Activated CD4-positive, alpha-beta memory T cell treated with anti-CD3 and anti-CD28 coated beads for 36 hours (primary cell): ENCODE results near the gene KCNT1. TPM values are rescaled to one million over a fixed set of nuclear protein-coding genes. Genes with fewer than 3 reads are reported as not detected.

Experiments
- CTCF ChIA-PET: fragments of 350-600 bp; sonication (Branson Sonifier 250); formaldehyde crosslinking; loops from one replicate; lab custom pipeline; 2021; ENCODE audit warnings: antibody characterized with exemption, inconsistent platforms; lab: Charles Lee
- POLR2A ChIA-PET: fragments of 350-600 bp; sonication (Branson Sonifier 250); formaldehyde crosslinking; loops from one replicate; lab custom pipeline; 2021; ENCODE audit warnings: antibody characterized with exemption; lab: Charles Lee
- DNase-seq: peaks from one replicate; pipeline ENCODE4 v3.0.0-alpha.2; 2020
- H3K27ac Mint-ChIP-seq: one replicate; pipeline ENCODE4 v1.8.0; 2021; ENCODE audit warnings: mixed read lengths
- H3K27me3 Mint-ChIP-seq: one replicate; pipeline ENCODE4 v1.8.0; 2021; ENCODE audit warnings: mixed read lengths
- H3K36me3 Mint-ChIP-seq: one replicate; pipeline ENCODE4 v1.8.0; 2021; ENCODE audit warnings: mixed read lengths
- H3K4me1 Mint-ChIP-seq: one replicate; pipeline ENCODE4 v1.8.0; 2021; ENCODE audit warnings: low read depth, mixed read lengths
- H3K4me3 Mint-ChIP-seq: one replicate; pipeline ENCODE4 v1.8.0; 2021; ENCODE audit warnings: mild to moderate bottlenecking, mixed read lengths
- H3K9me3 Mint-ChIP-seq: one replicate; pipeline ENCODE4 v1.8.0; 2021; ENCODE audit warnings: mixed read lengths
- intact Hi-C: fragments of 100-400 bp; cut with micrococcal nuclease; formaldehyde crosslinking; loops from one replicate; pipeline ENCODE4 v1.15.1; 2023
- total RNA-seq, 2 experiments: library from RNA; stranded (reverse); gene quantifications; one replicate each; pipeline ENCODE4 v1.2.3, GENCODE V29; 2021

The KCNT1 gene
- total RNA-seq, 2 experiments from 2014 or later, result not detected

DNA sequence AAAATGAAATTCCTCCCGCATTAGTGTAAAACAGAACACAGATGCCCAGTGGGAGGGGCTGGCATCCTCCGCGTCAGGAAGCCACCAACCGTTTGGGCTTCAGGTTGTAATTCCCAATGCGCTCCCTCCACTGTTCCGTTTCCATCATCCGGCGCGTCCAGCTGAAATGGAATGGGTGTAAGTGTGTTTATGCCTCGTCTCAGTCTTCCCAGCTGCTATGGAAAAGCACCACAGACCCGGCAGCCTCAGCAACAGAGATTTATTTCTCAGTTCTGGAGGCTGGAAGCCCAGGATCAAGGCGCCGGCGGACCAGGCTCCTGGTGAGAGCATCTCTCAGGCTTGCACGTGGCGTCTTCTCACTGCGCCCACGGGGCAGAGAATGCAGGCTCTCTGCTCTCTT lies 20.4 kb downstream of the KCNT1 start:
- ChIA-PET POLR2A (no interaction called here), CTCF (no interaction called here)
- no peak for DNase-seq
- H3K9me3 Mint-ChIP-seq, result no peaks in the 10 kb centered on the region
- H3K4me3 Mint-ChIP-seq, result no peak overlapping the region
- H3K36me3 Mint-ChIP-seq, result no peaks in the 10 kb centered on the region
- H3K27ac Mint-ChIP-seq, result no peak overlapping the region
- intact Hi-C loops, result no loop called here
- H3K27me3 Mint-ChIP-seq, result peaks cover 5% of the 10 kb centered on the region
- no peaks in the 10 kb centered on the region for H3K4me1 Mint-ChIP-seq

DNA sequence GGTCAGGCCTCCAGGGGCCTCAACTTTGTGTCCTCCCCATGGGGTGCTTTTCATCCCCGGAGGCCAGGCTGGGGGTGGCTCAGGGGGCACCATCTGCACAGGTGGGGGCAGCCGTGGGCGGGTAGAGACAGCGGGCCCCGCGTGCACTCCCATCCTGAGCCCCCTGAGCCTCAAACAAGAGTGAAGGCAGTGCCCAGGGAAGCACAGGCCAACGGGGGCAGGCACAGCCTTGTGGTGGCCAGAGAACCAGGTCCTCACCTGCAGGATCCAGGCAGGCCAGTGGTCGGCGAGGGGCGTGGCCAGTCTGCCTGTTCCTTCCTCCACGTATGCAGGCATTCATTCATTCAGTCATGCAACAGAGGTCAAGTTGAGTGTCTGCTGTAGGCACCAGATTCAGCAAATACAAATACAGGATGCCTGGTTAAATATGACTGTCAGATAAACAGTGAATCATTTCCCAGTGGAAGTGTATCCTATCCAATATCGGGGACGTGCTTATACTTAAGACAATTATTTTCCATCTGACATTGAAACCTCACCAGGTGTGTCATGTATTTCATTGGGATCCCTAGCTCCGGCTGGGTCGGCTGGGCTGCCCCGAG lies 22.3 kb downstream of the KCNT1 start:
- Mint-ChIP-seq H3K27me3 (peaks cover 4% of the 10 kb centered on the region), H3K4me3 (no peak overlapping the region), H3K4me1 (no peaks in the 10 kb centered on the region), H3K27ac (no peak overlapping the region), H3K9me3 (no peaks in the 10 kb centered on the region), H3K36me3 (no peaks in the 10 kb centered on the region)
- ChIA-PET POLR2A (no interaction called here), CTCF (no interaction called here)
- DNase-seq, result no peak
- intact Hi-C loops, result no loop called here

- no peaks in the 10 kb centered on the region for H3K4me1 Mint-ChIP-seq
- H3K27me3 Mint-ChIP-seq, result peaks cover 4% of the 10 kb centered on the region
- intact Hi-C loops, result no loop called here
- peaks cover 4% of the 10 kb centered on the region for H3K9me3 Mint-ChIP-seq
- H3K4me3 Mint-ChIP-seq, result no peak overlapping the region
- no peak for DNase-seq
- no peaks in the 10 kb centered on the region for H3K36me3 Mint-ChIP-seq
- no peak overlapping the region for H3K27ac Mint-ChIP-seq
- ChIA-PET CTCF (no interaction called here), POLR2A (no interaction called here)
Observed at GRCh38 chr9:135726138-135726853, 24.3 kb downstream of the KCNT1 start.

DNA sequence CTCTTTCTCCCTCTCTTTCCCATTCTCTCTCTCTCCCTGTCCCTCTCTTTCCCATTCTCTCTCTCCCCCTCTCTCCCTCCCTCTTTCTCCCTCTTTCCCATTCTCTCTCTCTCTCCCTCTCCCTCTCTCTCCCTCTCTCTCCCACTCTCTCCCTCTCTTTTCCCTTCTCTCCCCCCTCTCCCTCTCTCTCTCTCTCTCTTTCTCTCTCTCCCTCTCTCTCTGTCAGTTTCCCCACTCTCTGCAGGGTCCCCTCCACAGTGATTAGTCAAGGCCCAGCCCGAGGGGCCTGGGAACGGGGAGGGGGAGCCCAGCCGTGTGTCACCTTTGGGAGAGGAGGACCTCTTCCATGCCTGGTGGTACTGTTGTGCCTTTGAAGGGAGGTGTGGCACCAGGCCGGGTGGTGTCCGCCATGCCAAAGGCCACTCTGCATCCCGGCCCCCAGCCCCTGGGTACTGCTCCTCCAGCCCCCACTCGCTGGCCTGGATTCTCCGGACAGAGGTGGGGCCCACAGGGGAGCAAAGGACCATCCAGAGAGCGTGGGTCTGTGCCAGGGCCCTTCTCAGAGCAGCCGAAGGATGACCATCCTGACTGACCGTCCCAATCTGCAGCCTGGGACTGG lies 25.4 kb downstream of the KCNT1 start:
- Mint-ChIP-seq H3K4me3 (no peak overlapping the region), H3K36me3 (no peaks in the 10 kb centered on the region), H3K27ac (no peak overlapping the region), H3K4me1 (no peaks in the 10 kb centered on the region), H3K9me3 (peaks cover 11% of the 10 kb centered on the region), H3K27me3 (peaks cover 4% of the 10 kb centered on the region)
- CTCF ChIA-PET, result no interaction called here
- POLR2A ChIA-PET, result no interaction called here
- intact Hi-C loops, result no loop called here
- DNase-seq, result no peak

DNA sequence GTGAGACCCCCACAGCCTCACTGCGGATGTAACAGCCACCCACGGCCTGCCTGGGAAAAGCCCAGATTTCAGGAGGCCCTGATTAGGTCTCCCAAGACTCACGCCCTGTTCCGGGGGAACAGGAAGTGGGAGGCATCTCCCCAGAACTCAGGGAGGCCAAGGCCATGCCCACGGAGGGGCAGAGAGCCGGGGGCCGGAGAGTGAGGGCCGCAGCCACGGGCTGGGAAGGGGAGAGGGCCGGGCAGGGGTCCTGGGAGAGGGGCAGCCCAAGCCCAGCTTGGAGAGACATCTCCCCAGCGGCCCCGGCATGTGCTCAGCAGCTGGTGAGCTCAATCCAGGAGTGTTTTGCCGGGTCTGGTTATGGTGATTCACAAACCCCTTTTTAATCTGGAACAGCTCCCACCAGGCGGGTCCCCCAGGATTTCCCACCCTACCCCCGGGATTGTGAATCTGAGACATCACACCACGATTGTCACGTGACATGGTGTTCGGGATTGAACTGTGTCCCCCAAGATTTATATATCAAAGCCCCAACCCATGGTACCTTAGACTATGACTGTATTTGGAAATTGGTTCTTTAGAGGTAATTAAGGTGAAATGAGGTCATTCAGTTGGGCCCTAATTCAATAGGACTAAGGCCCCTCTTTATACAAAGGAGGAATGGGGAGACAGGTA lies 26.6 kb downstream of the KCNT1 start:
- Mint-ChIP-seq H3K4me3 (no peak overlapping the region), H3K27ac (no peak overlapping the region), H3K9me3 (peaks cover 14% of the 10 kb centered on the region), H3K27me3 (peaks cover 4% of the 10 kb centered on the region), H3K36me3 (no peaks in the 10 kb centered on the region), H3K4me1 (no peaks in the 10 kb centered on the region)
- intact Hi-C loops, result no loop called here
- POLR2A ChIA-PET, result no interaction called here
- DNase-seq, result no peak
- CTCF ChIA-PET, result no interaction called here

DNA sequence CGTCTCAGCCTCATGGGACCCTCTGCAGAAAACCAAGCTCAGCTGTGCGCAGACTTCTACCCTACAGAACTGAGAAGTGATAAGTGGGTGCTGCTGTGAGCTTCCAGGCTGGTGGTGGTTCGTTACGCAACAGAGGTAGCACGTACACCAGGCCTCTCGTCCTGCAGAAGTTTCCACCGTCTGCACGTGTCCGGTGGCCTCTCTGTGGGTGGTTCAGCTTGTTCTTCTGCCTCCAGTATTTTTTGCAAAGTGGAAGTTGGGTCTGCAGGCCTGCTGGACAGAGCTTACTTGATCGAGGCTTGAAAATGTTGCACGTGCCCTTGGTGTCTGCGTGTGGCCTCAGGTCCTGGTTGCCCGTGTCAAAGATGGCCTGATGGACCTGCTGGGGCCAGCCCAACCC lies 27.5 kb downstream of the KCNT1 start:
- Mint-ChIP-seq H3K27me3 (peaks cover 7% of the 10 kb centered on the region), H3K4me1 (no peaks in the 10 kb centered on the region), H3K36me3 (no peaks in the 10 kb centered on the region), H3K4me3 (no peak overlapping the region), H3K9me3 (peaks cover 14% of the 10 kb centered on the region), H3K27ac (no peak overlapping the region)
- POLR2A ChIA-PET, result no interaction called here
- CTCF ChIA-PET, result no interaction called here
- DNase-seq, result no peak
- intact Hi-C loops, result no loop called here

- ChIA-PET CTCF (no interaction called here), POLR2A (no interaction called here)
- Mint-ChIP-seq H3K4me1 (no peaks in the 10 kb centered on the region), H3K4me3 (no peak overlapping the region), H3K9me3 (peaks cover 14% of the 10 kb centered on the region), H3K27me3 (peaks cover 4% of the 10 kb centered on the region), H3K36me3 (no peaks in the 10 kb centered on the region), H3K27ac (no peak overlapping the region)
- DNase-seq, result no peak
- intact Hi-C loops, result no loop called here
Observed at GRCh38 chr9:135731454-135731853, 29.5 kb downstream of the KCNT1 start.

- Mint-ChIP-seq H3K9me3 (peaks cover 14% of the 10 kb centered on the region), H3K4me3 (no peak overlapping the region), H3K27me3 (peaks cover 9% of the 10 kb centered on the region), H3K36me3 (no peaks in the 10 kb centered on the region), H3K4me1 (no peaks in the 10 kb centered on the region), H3K27ac (no peak overlapping the region)
- DNase-seq, result no peak
- ChIA-PET POLR2A (no interaction called here), CTCF (no interaction called here)
- intact Hi-C loops, result no loop called here
Observed at GRCh38 chr9:135732569-135733257, 30.7 kb downstream of the KCNT1 start.

DNA sequence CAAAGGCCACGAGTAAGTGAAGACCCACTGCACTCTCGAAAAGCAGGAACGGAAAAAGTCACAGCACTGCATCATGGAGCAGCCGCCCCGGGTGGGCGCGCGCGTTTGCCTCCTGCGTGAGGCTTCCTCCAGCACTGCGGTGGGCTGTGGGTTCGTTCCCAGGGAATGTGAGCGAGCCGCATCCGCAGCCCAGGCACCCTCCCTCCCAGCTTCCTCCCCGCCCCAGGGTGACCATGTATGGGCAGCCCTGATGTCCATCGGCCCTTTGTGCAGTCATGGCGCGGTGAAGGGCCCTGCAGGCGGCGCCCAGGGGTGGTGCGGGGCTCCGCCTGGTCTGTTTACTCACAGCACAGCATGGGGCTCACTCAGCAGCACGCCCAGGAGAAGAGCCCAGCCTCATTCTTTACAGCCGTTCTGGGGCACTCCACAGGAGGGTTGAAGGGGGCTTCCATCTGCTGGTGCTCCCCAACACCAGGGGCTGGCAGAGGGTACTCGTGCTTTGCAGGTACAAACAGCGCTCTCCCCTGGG lies 32.7 kb downstream of the KCNT1 start:
- DNase-seq, result no peak
- intact Hi-C loops, result no loop called here
- CTCF ChIA-PET, result no interaction called here
- Mint-ChIP-seq H3K36me3 (no peaks in the 10 kb centered on the region), H3K4me3 (no peak overlapping the region), H3K27me3 (peaks cover 9% of the 10 kb centered on the region), H3K9me3 (peaks cover 14% of the 10 kb centered on the region), H3K27ac (no peak overlapping the region), H3K4me1 (no peaks in the 10 kb centered on the region)
- POLR2A ChIA-PET, result no interaction called here

DNA sequence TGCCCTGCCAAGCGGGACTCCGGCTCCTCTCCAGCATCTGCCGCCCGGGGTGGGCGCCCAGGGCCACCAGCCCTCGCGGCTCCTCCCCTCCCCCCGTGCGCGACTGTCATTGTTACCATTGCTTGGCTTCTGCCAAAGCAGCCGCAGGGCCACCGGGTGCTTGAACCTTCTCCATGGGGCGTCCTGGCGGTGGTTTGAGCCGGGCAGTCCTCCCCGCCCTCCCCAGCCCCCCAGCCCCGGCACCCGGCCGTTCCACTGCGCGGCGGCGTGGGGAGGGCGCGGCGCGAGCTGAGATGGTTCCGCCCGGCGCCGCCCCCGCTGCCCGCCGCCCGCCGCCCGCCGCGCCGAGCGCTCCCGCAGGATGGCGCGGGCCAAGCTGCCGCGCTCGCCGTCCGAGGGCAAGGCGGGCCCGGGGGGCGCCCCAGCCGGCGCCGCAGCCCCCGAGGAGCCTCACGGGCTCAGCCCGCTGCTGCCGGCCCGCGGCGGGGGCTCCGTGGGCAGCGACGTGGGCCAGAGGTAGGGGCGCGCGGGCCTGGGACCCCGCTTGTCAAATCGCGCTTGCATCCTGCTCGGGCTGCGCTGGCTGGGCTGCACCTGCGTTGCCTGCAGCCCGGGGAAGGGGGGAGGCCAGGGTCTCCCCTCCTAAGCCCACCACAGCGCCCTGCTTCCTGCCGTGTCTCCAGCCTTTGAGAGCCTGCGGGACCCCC lies 34.4 kb downstream of the KCNT1 start:
- H3K9me3 Mint-ChIP-seq, result peaks cover 9% of the 10 kb centered on the region
- no peak overlapping the region for H3K27ac Mint-ChIP-seq
- H3K4me1 Mint-ChIP-seq, result no peaks in the 10 kb centered on the region
- intact Hi-C loops, result no loop called here
- no peaks in the 10 kb centered on the region for H3K36me3 Mint-ChIP-seq
- no peak overlapping the region for H3K4me3 Mint-ChIP-seq
- no peak for DNase-seq
- H3K27me3 Mint-ChIP-seq, result peaks cover 12% of the 10 kb centered on the region
- CTCF ChIA-PET, result no interaction called here
- POLR2A ChIA-PET, result no interaction called here

GRCh38 chr9:135736979-135737839 lies 35.2 kb downstream of the KCNT1 start:
- no peak for DNase-seq
- Mint-ChIP-seq H3K36me3 (no peaks in the 10 kb centered on the region), H3K27ac (no peak overlapping the region), H3K4me1 (no peaks in the 10 kb centered on the region), H3K27me3 (peaks cover 12% of the 10 kb centered on the region), H3K9me3 (peaks cover 5% of the 10 kb centered on the region), H3K4me3 (no peak overlapping the region)
- intact Hi-C loops, result no loop called here
- ChIA-PET CTCF (no interaction called here), POLR2A (no interaction called here)
